ENCODE results near the gene SP3.

The SP3 gene

GRCh38 chr2:173872714-173873113, 92.5 kb downstream of the SP3 start:
- no peak overlapping the region for H3K4me3 ChIP-seq (ENCODE audit: low read length)
- DNase-seq (ENCODE audit: low read depth, low spot score) = no peak

GRCh38 chr2:173869244-173870229, 95.6 kb downstream of the SP3 start:
- no peak for DNase-seq (ENCODE audit: low read depth, low spot score)
- H3K4me3 ChIP-seq (ENCODE audit: low read length) = no peak overlapping the region

- no peak for DNase-seq (ENCODE audit: low read depth, low spot score)
- no peak overlapping the region for H3K4me3 ChIP-seq (ENCODE audit: low read length)
Observed at GRCh38 chr2:173868406-173868805, 96.8 kb downstream of the SP3 start.

- no peak overlapping the region for H3K4me3 ChIP-seq (ENCODE audit: low read length)
- no peak for DNase-seq (ENCODE audit: low read depth, low spot score)
Observed at GRCh38 chr2:173866874-173867618, 98.1 kb downstream of the SP3 start.

- DNase-seq (ENCODE audit: low read depth, low spot score) = no peak
- no peak overlapping the region for H3K4me3 ChIP-seq (ENCODE audit: low read length)
Observed at GRCh38 chr2:173865971-173866873, 99.0 kb downstream of the SP3 start.

- no peak for DNase-seq (ENCODE audit: low read depth, low spot score)
- no peak overlapping the region for H3K4me3 ChIP-seq (ENCODE audit: low read length)
Observed at GRCh38 chr2:173862612-173863217, 102.5 kb downstream of the SP3 start.

- DNase-seq (ENCODE audit: low read depth, low spot score) = no peak
- no peak overlapping the region for H3K4me3 ChIP-seq (ENCODE audit: low read length)
Observed at GRCh38 chr2:173860566-173860965, 104.6 kb downstream of the SP3 start.

- DNase-seq (ENCODE audit: low read depth, low spot score) = no peak
- no peak overlapping the region for H3K4me3 ChIP-seq (ENCODE audit: low read length)
Observed at GRCh38 chr2:173860082-173860481, 105.1 kb downstream of the SP3 start.

GRCh38 chr2:173858291-173858731, 106.9 kb downstream of the SP3 start:
- no peak for DNase-seq (ENCODE audit: low read depth, low spot score)
- H3K4me3 ChIP-seq (ENCODE audit: low read length) = no peak overlapping the region

Data from Jurkat, Clone E6-1 (cell line).